Measurements from ENCODE around the gene NRXN2. TPM values are rescaled to one million over a fixed set of nuclear protein-coding genes. Genes with fewer than 3 reads are reported as not detected.

NRXN2 gene
- total RNA-seq, 1 donor from 2014 or later: 9.8 TPM

DNA sequence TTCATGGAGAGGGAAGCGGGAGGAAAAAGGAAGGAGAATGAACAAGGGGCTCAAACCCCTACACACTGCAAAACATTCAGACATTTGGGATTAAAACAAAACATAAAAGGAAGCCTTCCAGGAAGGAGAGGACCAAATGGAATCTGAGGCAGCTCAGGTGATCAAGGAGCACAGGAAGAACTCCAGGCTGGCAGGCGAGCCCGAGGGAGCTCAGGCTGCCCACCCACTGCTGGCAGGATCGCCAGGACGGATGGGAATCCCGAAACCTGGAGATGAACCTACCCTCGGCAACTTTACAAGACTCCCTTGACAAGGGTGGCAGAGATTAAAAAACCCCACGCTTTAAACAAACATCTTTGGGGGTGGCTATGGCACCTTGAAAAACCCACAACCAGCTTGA lies 41.8 kb upstream of the NRXN2 start:
- Mint-ChIP-seq H3K9me3 (no peaks in the 10 kb centered on the region), H3K4me3 (no peak overlapping the region), H3K27me3 (ENCODE audit: low read depth) (no peaks in the 10 kb centered on the region), H3K27ac (peak overlapping the region; percentile 37), H3K4me1 (peaks cover 11% of the 10 kb centered on the region), H3K36me3 (peaks cover 33% of the 10 kb centered on the region)
- TF ChIP-seq, protein P1, sequence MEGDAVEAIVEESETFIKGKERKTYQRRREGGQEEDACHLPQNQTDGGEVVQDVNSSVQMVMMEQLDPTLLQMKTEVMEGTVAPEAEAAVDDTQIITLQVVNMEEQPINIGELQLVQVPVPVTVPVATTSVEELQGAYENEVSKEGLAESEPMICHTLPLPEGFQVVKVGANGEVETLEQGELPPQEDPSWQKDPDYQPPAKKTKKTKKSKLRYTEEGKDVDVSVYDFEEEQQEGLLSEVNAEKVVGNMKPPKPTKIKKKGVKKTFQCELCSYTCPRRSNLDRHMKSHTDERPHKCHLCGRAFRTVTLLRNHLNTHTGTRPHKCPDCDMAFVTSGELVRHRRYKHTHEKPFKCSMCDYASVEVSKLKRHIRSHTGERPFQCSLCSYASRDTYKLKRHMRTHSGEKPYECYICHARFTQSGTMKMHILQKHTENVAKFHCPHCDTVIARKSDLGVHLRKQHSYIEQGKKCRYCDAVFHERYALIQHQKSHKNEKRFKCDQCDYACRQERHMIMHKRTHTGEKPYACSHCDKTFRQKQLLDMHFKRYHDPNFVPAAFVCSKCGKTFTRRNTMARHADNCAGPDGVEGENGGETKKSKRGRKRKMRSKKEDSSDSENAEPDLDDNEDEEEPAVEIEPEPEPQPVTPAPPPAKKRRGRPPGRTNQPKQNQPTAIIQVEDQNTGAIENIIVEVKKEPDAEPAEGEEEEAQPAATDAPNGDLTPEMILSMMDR (IDR thresholded peaks at IDR 0.05; ENCODE audit: unreplicated experiment): no peak
- DNase-seq (ENCODE audit: low spot score in 2 of 2, unreplicated experiment in 2 of 2): no peak

DNA sequence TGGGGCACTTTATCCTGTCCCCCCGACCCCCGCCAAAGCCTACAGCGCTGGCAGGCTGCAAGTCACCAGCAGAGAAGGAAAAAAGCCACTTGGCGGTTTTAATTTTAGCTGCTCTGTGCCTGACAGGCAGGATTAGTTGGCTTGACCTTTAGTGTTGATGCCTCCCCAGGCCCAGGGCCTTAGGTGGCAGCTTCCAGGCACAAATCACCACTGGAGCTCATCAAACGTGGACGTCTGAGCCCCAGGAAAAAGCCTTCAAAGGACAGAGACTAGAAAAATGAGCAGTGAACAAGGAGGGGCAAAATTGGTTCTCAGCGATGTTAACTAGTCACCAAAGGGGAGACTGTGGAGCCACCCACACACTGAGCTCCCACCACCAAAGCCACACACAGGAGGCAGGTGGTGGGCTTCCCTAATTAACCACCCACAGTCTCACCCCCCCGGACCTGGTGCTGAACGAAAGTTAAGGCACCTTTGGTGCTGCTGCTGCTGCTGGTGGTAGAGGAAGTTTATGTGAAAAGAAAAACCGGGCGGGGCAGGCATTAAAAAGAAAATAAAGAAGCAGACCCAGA lies 41.1 kb upstream of the NRXN2 start:
- Mint-ChIP-seq H3K36me3 (peaks cover 27% of the 10 kb centered on the region), H3K27ac (peak overlapping the region; percentile 33), H3K9me3 (no peaks in the 10 kb centered on the region), H3K4me1 (peaks cover 17% of the 10 kb centered on the region), H3K27me3 (ENCODE audit: low read depth) (no peaks in the 10 kb centered on the region), H3K4me3 (no peak overlapping the region)
- no peak for DNase-seq (ENCODE audit: low spot score in 2 of 2, unreplicated experiment in 2 of 2)
- TF ChIP-seq, protein P1 (IDR thresholded peaks at IDR 0.05; ENCODE audit: unreplicated experiment): no peak

DNA sequence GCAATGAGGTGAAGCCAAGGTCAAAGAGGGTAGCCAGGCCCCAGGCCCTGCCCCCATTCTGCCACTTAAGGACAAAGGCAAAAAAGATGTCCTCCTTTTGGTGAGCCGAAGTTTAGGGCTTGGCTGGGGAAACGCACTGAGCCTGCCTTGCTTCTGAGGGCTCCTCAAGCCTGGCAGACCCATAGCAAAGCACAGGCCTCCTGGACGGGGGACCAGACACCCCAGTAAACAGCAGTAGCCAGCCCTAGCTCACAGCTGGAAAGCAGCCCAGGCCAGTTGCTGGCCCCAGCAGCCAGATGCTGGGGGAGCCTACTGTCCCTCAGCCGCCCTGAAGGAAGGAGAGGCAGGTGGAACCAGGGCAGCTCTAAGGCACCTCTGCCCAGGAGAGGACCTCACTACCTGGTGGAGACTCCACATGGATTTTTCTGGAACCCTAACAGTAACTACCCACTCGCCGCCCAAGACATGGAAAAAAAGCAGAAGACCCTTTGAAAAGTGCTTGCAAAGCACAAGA lies 40.6 kb upstream of the NRXN2 start:
- H3K4me3 Mint-ChIP-seq: no peak overlapping the region
- H3K27ac Mint-ChIP-seq: peak overlapping the region; percentile 33
- H3K36me3 Mint-ChIP-seq: peaks cover 24% of the 10 kb centered on the region
- no peaks in the 10 kb centered on the region for H3K27me3 Mint-ChIP-seq (ENCODE audit: low read depth)
- TF ChIP-seq, protein P1 (IDR thresholded peaks at IDR 0.05; ENCODE audit: unreplicated experiment): no peak
- no peaks in the 10 kb centered on the region for H3K9me3 Mint-ChIP-seq
- peaks cover 17% of the 10 kb centered on the region for H3K4me1 Mint-ChIP-seq
- DNase-seq (ENCODE audit: low spot score in 2 of 2, unreplicated experiment in 2 of 2): no peak

DNA sequence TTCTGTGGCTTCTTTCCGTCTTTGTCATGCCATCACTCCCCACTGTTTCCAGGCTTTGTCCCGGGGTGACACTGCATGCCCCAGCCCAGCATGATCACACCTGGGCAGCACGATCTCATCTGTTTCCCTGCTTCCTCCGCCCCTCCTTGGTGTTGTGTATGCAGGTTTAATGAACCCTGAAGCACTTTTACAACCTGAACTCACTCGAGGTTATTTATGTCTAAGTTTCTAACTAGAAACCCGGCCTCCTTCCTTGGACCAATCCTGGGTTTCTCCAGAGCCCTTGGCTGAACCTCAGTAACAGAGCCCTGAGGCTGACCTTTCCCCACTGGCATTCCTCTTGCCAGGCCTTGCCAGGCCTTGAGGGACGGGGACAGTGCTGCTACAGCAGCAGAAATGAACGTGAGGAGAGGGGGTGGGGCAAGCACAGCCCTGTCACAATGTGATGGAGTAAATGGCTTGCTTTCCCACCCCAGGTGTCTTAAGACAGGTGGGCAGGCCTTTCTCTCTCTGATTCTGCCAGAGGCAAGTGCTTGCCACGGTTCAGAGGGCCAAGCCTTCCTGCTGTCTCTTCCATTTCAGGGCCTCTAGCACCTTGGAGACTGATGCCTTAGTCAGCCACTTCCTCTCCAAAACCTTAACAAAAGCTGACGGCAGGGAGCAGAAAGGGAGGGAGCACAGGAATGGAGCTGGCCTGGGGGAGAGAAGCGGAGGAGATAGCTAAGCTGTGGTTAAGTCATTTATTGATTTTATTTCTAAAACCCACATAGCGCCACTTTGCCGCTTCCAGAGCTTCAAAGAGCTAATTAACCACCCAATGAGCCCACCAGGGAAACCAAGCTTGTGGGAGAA lies 39.9 kb upstream of the NRXN2 start:
- TF ChIP-seq, protein P1 (IDR thresholded peaks at IDR 0.05; ENCODE audit: unreplicated experiment): no peak
- DNase-seq (ENCODE audit: low spot score in 2 of 2, unreplicated experiment in 2 of 2): no peak
- Mint-ChIP-seq H3K36me3 (peaks cover 20% of the 10 kb centered on the region), H3K9me3 (no peaks in the 10 kb centered on the region), H3K4me3 (no peak overlapping the region), H3K27ac (peak overlapping the region; percentile 68), H3K27me3 (ENCODE audit: low read depth) (no peaks in the 10 kb centered on the region), H3K4me1 (peaks cover 17% of the 10 kb centered on the region)

DNA sequence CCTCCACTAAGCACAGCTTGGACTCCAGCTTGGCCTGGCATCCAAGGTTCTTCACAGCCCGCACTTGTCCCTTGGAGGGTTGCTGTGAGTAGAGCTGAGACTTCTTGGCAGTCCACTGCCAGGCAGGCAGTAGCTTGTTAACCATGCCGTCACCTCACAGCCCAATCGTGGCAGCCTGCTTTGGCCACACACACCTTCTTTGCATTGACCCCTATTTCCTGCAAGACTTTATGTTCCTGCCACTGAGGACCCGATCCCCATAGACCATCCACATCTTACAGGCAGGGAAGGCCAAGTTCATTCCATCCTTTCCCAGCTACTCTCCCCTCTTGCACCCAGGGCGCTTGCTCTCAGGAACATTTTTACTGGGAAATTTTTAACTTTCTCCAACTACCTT lies 39.3 kb upstream of the NRXN2 start:
- DNase-seq (ENCODE audit: low spot score in 2 of 2, unreplicated experiment in 2 of 2): no peak
- H3K4me1 Mint-ChIP-seq: peaks cover 17% of the 10 kb centered on the region
- H3K27me3 Mint-ChIP-seq (ENCODE audit: low read depth): no peaks in the 10 kb centered on the region
- peak overlapping the region; percentile 68 for H3K27ac Mint-ChIP-seq
- TF ChIP-seq, protein P1 (IDR thresholded peaks at IDR 0.05; ENCODE audit: unreplicated experiment): no peak
- no peaks in the 10 kb centered on the region for H3K9me3 Mint-ChIP-seq
- no peak overlapping the region for H3K4me3 Mint-ChIP-seq
- peaks cover 16% of the 10 kb centered on the region for H3K36me3 Mint-ChIP-seq
